K562 (cell line): ENCODE results near the gene MIX23. TPM values are rescaled to one million over a fixed set of nuclear protein-coding genes. Genes with fewer than 3 reads are reported as not detected.

ENCODE experiments used
- ATAC-seq: fragments of 200-7000 bp; cut with Tn5 transposase; 3 replicates; pipeline ENCODE4 v1.9.1; 2020; ENCODE audit warnings: moderate library complexity
- BruUV-seq: library from RNA; stranded (reverse); fragments of 400-500 nt; replicated peaks from 2 replicates; lab custom pipeline; 2021; lab: Mats Ljungman, UMichigan
- CTCF ChIA-PET: fragments of 300-600 bp; formaldehyde crosslinking; extraction: SDS; loops from one replicate; lab custom pipeline; 2021; ENCODE audit warnings: low intra/inter-chr PET ratio; lab: Yijun Ruan, JAX
- POLR2A ChIA-PET: fragments of 300-600, 350-650 bp; sonication (Branson Sonifier 250); formaldehyde crosslinking; extraction: SDS; loops from one replicate; lab custom pipeline; 2021; ENCODE audit warnings: antibody characterized with exemption, inconsistent platforms; lab: Yijun Ruan, JAX
- DNase-seq, 4 experiments: peaks; one replicate each; pipeline versions ENCODE4 v3.0.0 to v3.0.0-alpha.2; 2011 to 2018; ENCODE audit warnings: low spot score in 3 of 4, mixed read lengths in 3 of 4; ENCODE audit errors: extremely low read depth in 1 of 4
- FAIRE-seq: peaks from 2 replicates; lab custom pipeline; 2011; peaks lifted over from hg19 to GRCh38; lab: Jason Lieb, UNC
- H2AFZ ChIP-seq: 2 replicates; pipeline ENCODE4 v1.6.0; 2011; ENCODE audit warnings: low read depth, low read length, control low read depth, inconsistent platforms
- H3K27ac ChIP-seq: fragments of 200-600 bp; 3 replicates; pipeline ENCODE4 v1.8.0; 2011; ENCODE audit warnings: low read depth, mild to moderate bottlenecking, control low read depth, inconsistent platforms, low read length, moderate library complexity, mixed read lengths; ENCODE audit errors: extremely low read depth
- H3K27me3 ChIP-seq, 2 experiments: fragments of 300-600 bp in 1 of 2; 2 replicates in 1 of 2; 3 replicates in 1 of 2; pipeline versions ENCODE4 v1.6.0 to v1.8.0; 2011; ENCODE audit warnings: inconsistent platforms in 2 of 2, low read length in 2 of 2, mild to moderate bottlenecking in 1 of 2, mixed read lengths in 1 of 2, moderate library complexity in 1 of 2; ENCODE audit not compliant: control insufficient read depth in 2 of 2, insufficient read depth in 2 of 2
- H3K36me3 ChIP-seq: fragments of 300-600 bp; 3 replicates; pipeline ENCODE4 v1.8.0; 2011; ENCODE audit warnings: mild to moderate bottlenecking, low read length, inconsistent platforms; ENCODE audit not compliant: control insufficient read depth, insufficient read depth
- H3K4me1 ChIP-seq, 2 experiments: fragments of 200-600 bp in 1 of 2; replicated peaks in 1 of 2; 2 replicates in 1 of 2; 3 replicates in 1 of 2; pipeline versions ENCODE4 v1.5.1 to v1.8.0; 2011; ENCODE audit warnings: inconsistent platforms in 2 of 2, low read length in 2 of 2, mild to moderate bottlenecking in 1 of 2, mixed read lengths in 1 of 2, moderate library complexity in 1 of 2; ENCODE audit not compliant: control insufficient read depth in 2 of 2, insufficient read depth in 2 of 2
- H3K4me2 ChIP-seq: 2 replicates; pipeline ENCODE4 v1.6.1; 2011; ENCODE audit warnings: low read length, control low read depth, inconsistent platforms, mixed read lengths; ENCODE audit not compliant: insufficient read depth
- H3K4me3 ChIP-seq: fragments of 200-600 bp; sonication (generic), shearing (Covaris generic); 2 replicates; pipeline ENCODE4 v1.5.1; 2016; ENCODE audit warnings: control low read depth, inconsistent platforms
- H3K79me2 ChIP-seq: fragments of 200-600 bp; 3 replicates; pipeline ENCODE4 v1.8.0; 2011; ENCODE audit warnings: low read length, inconsistent platforms; ENCODE audit not compliant: control insufficient read depth, insufficient read depth
- H3K9ac ChIP-seq, 2 experiments: 2 replicates each; pipeline versions ENCODE4 v1.6.0 to v1.6.1; 2011; ENCODE audit warnings: low read depth in 2 of 2, low read length in 2 of 2, control low read depth in 1 of 2, inconsistent platforms in 1 of 2, mild to moderate bottlenecking in 1 of 2, mixed read lengths in 1 of 2; ENCODE audit not compliant: insufficient read depth in 1 of 2
- H3K9me1 ChIP-seq: one replicate; pipeline ENCODE4 v1.6.0; 2011; ENCODE audit warnings: inconsistent platforms, mild to moderate bottlenecking, low read length, moderate library complexity; ENCODE audit not compliant: control insufficient read depth, insufficient read depth
- H3K9me3 ChIP-seq: replicated peaks from 2 replicates; pipeline ENCODE4 v1.5.1; 2011; ENCODE audit warnings: low read depth, low read length, inconsistent platforms; ENCODE audit not compliant: control insufficient read depth, insufficient read depth
- H4K20me1 ChIP-seq: replicated peaks from 2 replicates; pipeline ENCODE4 v1.6.1; 2011; ENCODE audit warnings: low read length, inconsistent platforms, mixed read lengths; ENCODE audit not compliant: control insufficient read depth, insufficient read depth
- BRF1 ChIP-seq: IDR thresholded peaks from 3 replicates; pipeline ENCODE4 v1.6.1; 2011; ENCODE audit warnings: borderline replicate concordance, mild to moderate bottlenecking; ENCODE audit not compliant: insufficient read length; ENCODE audit errors: extremely low read depth
- CBFA2T3 ChIP-seq: fragments of 450-650 bp; IDR thresholded peaks from 2 replicates; pipeline ENCODE4 v1.6.1; 2017
- HDAC6 ChIP-seq: IDR thresholded peaks from 2 replicates; pipeline ENCODE4 v1.6.1; 2012; ENCODE audit warnings: low read depth, mild to moderate bottlenecking, control low read depth, inconsistent platforms, low read length, moderate library complexity
- HNRNPLL ChIP-seq: fragments of 200-400 bp; formaldehyde crosslinking; IDR thresholded peaks from 2 replicates; pipeline ENCODE4 v1.6.1; 2017; ENCODE audit warnings: low read length, low read depth, mild to moderate bottlenecking; ENCODE audit not compliant: poor library complexity, severe bottlenecking
- KAT2B ChIP-seq: IDR thresholded peaks from one replicate; pipeline ENCODE4 v1.6.1; 2012; ENCODE audit warnings: low read depth, mild to moderate bottlenecking, control low read depth, inconsistent platforms, low read length, moderate library complexity
- LARP7 ChIP-seq: fragments of 450-650 bp; IDR thresholded peaks from 2 replicates; pipeline ENCODE4 v1.6.1; 2016
- LCOR ChIP-seq: sonication (generic); formaldehyde crosslinking; IDR thresholded peaks from 2 replicates; pipeline ENCODE4 v1.8.0; 2022; ENCODE audit warnings: mild to moderate bottlenecking, missing genetic modification reagents
- PYGO2 ChIP-seq: fragments of 450-650 bp; IDR thresholded peaks from 2 replicates; pipeline ENCODE4 v1.6.1; 2016; ENCODE audit warnings: mild to moderate bottlenecking, missing genetic modification characterization, moderate library complexity, missing compliant biosample characterization
- SNIP1 ChIP-seq: fragments of 450-650 bp; IDR thresholded peaks from 2 replicates; pipeline ENCODE4 v1.7.1; 2017; ENCODE audit warnings: low read depth, mild to moderate bottlenecking
- ZFP36 ChIP-seq: fragments of 150-350 bp; IDR thresholded peaks from 2 replicates; pipeline ENCODE4 v1.6.1; 2018; ENCODE audit warnings: low read length, low read depth; ENCODE audit not compliant: partially characterized antibody
- ZFX ChIP-seq: sonication (generic); formaldehyde crosslinking; IDR thresholded peaks from 2 replicates; pipeline ENCODE4 v1.8.0; 2022; ENCODE audit warnings: mild to moderate bottlenecking, missing genetic modification reagents, moderate library complexity
- WGBS: fragments of 100-300 bp; shearing (Covaris generic); methylation state at CpG from one replicate; pipeline ENCODE4 v1.1.6; 2016; ENCODE audit warnings: low coverage, mixed read lengths; ENCODE audit not compliant: insufficient coverage; ENCODE audit errors: missing lambda C conversion rate; 5-methylcytosine and 5-hydroxymethylcytosine counted together
- in situ Hi-C: fragments of 300-500 bp; cut with MboI; formaldehyde crosslinking; loops from 4 replicates; pipeline ENCODE4 v1.15.0; 2018; ENCODE audit warnings: inconsistent platforms, mixed read lengths
- intact Hi-C: fragments of 100-400 bp; cut with micrococcal nuclease; formaldehyde crosslinking; loops from 2 replicates; pipeline ENCODE4 v1.14.2; 2022
- polyA plus RNA-seq, 8 experiments: library from polyadenylated mRNA; depleted of rRNA in 4 of 8; stranded (reverse) in 5 of 8; unstranded in 3 of 8; fragments of >200 nt; fragmentation: Nextera tagmentation in 2 of 8; fragmentation: Illumina TruSeq in 1 of 8; extraction: Ambion mirVana in 2 of 8; extraction: Trizol in 1 of 8; gene quantifications; 2 replicates each; pipeline versions ENCODE4 v1.2.1 to v1.2.3, GENCODE V29; 2011 to 2014; ENCODE audit warnings: inconsistent platforms in 1 of 8, missing spikeins in 1 of 8
- total RNA-seq, 7 experiments: library from RNA; depleted of rRNA in 6 of 7; stranded (reverse); fragments of >200 nt in 6 of 7; fragmentation: Illumina TruSeq in 2 of 7; extraction: Trizol in 2 of 7; gene quantifications; 2 replicates each; pipeline versions ENCODE4 v1.2.1 to v1.2.3, GENCODE V29; 2011 to 2021; ENCODE audit warnings: low replicate concordance in 1 of 7
- TF ChIP-seq, protein P1 (sequence below): fragments of 450-650 bp; formaldehyde crosslinking; IDR thresholded peaks from 2 replicates; pipeline ENCODE4 v1.4.0; 2022; ENCODE audit warnings: missing genetic modification characterization
- TF ChIP-seq, protein P2 (sequence below), 2 experiments: fragments of 450-650 bp; formaldehyde crosslinking in 1 of 2; IDR thresholded peaks; 2 replicates each; pipeline versions ENCODE4 v1.4.0 to v1.6.1; 2014 to 2020; ENCODE audit warnings: mild to moderate bottlenecking in 2 of 2, borderline replicate concordance in 1 of 2, low read depth in 1 of 2
- TF ChIP-seq, protein P3 (sequence below): sonication (generic); formaldehyde crosslinking; IDR thresholded peaks from 2 replicates; pipeline ENCODE4 v1.8.0; 2022; ENCODE audit warnings: mild to moderate bottlenecking, missing genetic modification reagents

MIX23 gene
- total and polyA plus RNA-seq, 9 of the 15 experiments (the other 6 are each of a cell fraction or from before 2014, with no cell fraction given): 45.5 to 185 (median 106) TPM

DNA sequence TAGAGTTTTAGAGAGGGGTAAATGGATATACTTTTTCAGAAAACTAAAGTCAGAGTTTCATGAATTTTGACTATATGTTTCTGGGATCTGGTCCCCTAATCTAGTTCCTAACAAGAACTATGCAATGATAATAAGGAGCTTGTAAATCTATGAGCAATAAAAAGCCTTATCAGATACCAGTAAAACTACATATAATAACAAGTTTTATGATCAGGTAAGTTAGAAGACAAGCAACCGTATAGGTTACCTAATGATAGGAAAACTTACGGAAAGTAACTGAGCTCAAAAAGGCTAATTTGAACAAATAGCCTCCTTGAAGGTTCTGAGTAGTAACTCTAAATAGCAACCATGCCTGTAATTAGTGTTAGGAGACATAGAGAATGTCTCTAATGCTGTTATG is 21.0 kb downstream of the MIX23 start:
- H3K27ac ChIP-seq: no peak overlapping the region
- H3K9me3 ChIP-seq: no peaks in the 10 kb centered on the region
- ATAC-seq: no peak
- no TSS peak for BruUV-seq
- ChIA-PET CTCF (no interaction called here), POLR2A (interaction anchor here (0.7 kb wide), 1 partner anchor 9 kb away, joined by 3 read pairs; no protein-coding TSS in a partner anchor)
- 100% methylated on average over 2 of the region's 2 CpGs for WGBS
- H3K4me1 ChIP-seq: no peaks in the 10 kb centered on the region; a peak in 2 of 5 replicates
- no peaks in the 10 kb centered on the region for H3K27me3 ChIP-seq
- no peak overlapping the region for H3K4me2 ChIP-seq
- no peaks in the 10 kb centered on the region for H3K9me1 ChIP-seq
- H3K9ac ChIP-seq: no peak overlapping the region
- H3K79me2 ChIP-seq: no peaks in the 10 kb centered on the region
- DNase-seq: no peak
- in situ Hi-C loops (no loop called here), intact Hi-C loops (no loop called here)
- no peak for FAIRE-seq
- no peak overlapping the region for H3K4me3 ChIP-seq
- H2AFZ ChIP-seq: no peak overlapping the region
- H4K20me1 ChIP-seq: no peaks in the 10 kb centered on the region
- peaks cover 67% of the 10 kb centered on the region for H3K36me3 ChIP-seq
- TF ChIP-seq HDAC6: no peak
- TF ChIP-seq, protein P1, sequence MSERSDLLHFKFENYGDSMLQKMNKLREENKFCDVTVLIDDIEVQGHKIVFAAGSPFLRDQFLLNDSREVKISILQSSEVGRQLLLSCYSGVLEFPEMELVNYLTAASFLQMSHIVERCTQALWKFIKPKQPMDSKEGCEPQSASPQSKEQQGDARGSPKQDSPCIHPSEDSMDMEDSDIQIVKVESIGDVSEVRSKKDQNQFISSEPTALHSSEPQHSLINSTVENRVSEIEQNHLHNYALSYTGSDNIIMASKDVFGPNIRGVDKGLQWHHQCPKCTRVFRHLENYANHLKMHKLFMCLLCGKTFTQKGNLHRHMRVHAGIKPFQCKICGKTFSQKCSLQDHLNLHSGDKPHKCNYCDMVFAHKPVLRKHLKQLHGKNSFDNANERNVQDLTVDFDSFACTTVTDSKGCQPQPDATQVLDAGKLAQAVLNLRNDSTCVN (CRISPR knock-in tag): no peak
- TF ChIP-seq SNIP1: no peak
- no peak for TF ChIP-seq BRF1
- no peak for TF ChIP-seq LCOR (CRISPR knock-in tag)
- TF ChIP-seq CBFA2T3: no peak
- TF ChIP-seq KAT2B: no peak
- TF ChIP-seq HNRNPLL: no peak
- TF ChIP-seq, protein P2, sequence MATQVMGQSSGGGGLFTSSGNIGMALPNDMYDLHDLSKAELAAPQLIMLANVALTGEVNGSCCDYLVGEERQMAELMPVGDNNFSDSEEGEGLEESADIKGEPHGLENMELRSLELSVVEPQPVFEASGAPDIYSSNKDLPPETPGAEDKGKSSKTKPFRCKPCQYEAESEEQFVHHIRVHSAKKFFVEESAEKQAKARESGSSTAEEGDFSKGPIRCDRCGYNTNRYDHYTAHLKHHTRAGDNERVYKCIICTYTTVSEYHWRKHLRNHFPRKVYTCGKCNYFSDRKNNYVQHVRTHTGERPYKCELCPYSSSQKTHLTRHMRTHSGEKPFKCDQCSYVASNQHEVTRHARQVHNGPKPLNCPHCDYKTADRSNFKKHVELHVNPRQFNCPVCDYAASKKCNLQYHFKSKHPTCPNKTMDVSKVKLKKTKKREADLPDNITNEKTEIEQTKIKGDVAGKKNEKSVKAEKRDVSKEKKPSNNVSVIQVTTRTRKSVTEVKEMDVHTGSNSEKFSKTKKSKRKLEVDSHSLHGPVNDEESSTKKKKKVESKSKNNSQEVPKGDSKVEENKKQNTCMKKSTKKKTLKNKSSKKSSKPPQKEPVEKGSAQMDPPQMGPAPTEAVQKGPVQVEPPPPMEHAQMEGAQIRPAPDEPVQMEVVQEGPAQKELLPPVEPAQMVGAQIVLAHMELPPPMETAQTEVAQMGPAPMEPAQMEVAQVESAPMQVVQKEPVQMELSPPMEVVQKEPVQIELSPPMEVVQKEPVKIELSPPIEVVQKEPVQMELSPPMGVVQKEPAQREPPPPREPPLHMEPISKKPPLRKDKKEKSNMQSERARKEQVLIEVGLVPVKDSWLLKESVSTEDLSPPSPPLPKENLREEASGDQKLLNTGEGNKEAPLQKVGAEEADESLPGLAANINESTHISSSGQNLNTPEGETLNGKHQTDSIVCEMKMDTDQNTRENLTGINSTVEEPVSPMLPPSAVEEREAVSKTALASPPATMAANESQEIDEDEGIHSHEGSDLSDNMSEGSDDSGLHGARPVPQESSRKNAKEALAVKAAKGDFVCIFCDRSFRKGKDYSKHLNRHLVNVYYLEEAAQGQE (IDR thresholded peaks at IDR 0.05; ENCODE audit: borderline replicate concordance): no peak
- TF ChIP-seq, protein P2 (CRISPR knock-in tag; IDR thresholded peaks at IDR 0.05; ENCODE audit: low read depth): no peak
- TF ChIP-seq, protein P3, sequence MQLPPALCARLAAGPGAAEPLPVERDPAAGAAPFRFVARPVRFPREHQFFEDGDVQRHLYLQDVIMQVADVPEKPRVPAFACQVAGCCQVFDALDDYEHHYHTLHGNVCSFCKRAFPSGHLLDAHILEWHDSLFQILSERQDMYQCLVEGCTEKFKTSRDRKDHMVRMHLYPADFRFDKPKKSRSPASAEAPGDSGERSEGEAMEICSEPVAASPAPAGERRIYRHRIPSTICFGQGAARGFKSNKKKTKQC: no peak
- TF ChIP-seq ZFP36: no peak
- TF ChIP-seq PYGO2 (tag): no peak
- TF ChIP-seq ZFX: no peak
- no peak for TF ChIP-seq LARP7
